Measurements from ENCODE around the gene CHN1. TPM values are rescaled to one million over a fixed set of nuclear protein-coding genes. Genes with fewer than 3 reads are reported as not detected.

Gene CHN1
- total RNA-seq, 4 donors from 2014 or later = 7.8 to 9.7 (median 9.4) TPM

GRCh38 chr2:174753038-174753633 lies 252.0 kb downstream of the CHN1 start:
- H3K4me3 ChIP-seq (replicated peaks in 1 of 3) = no peak overlapping the region
- H3K27me3 ChIP-seq = no peaks in the 10 kb centered on the region
- no peak for DNase-seq
- no peaks in the 10 kb centered on the region for H3K4me1 ChIP-seq
- WGBS, 2 donors = 93% methylated on average over 13 of the region's 13 CpGs
- no peaks in the 10 kb centered on the region for H3K9me3 ChIP-seq
- intact Hi-C loops (cut with DNase I) = no loop called here
- TF ChIP-seq, protein P1, sequence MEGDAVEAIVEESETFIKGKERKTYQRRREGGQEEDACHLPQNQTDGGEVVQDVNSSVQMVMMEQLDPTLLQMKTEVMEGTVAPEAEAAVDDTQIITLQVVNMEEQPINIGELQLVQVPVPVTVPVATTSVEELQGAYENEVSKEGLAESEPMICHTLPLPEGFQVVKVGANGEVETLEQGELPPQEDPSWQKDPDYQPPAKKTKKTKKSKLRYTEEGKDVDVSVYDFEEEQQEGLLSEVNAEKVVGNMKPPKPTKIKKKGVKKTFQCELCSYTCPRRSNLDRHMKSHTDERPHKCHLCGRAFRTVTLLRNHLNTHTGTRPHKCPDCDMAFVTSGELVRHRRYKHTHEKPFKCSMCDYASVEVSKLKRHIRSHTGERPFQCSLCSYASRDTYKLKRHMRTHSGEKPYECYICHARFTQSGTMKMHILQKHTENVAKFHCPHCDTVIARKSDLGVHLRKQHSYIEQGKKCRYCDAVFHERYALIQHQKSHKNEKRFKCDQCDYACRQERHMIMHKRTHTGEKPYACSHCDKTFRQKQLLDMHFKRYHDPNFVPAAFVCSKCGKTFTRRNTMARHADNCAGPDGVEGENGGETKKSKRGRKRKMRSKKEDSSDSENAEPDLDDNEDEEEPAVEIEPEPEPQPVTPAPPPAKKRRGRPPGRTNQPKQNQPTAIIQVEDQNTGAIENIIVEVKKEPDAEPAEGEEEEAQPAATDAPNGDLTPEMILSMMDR (IDR thresholded peaks at IDR 0.05) = no peak
- no peak for TF ChIP-seq POLR2A (IDR thresholded peaks at IDR 0.05)
- H3K27ac ChIP-seq = no peak overlapping the region
- H3K36me3 ChIP-seq = no peaks in the 10 kb centered on the region

GRCh38 chr2:174752403-174753037 lies 252.7 kb downstream of the CHN1 start:
- Histone ChIP-seq H3K9me3 (no peaks in the 10 kb centered on the region), H3K36me3 (no peaks in the 10 kb centered on the region), H3K4me3 (replicated peaks in 1 of 3) (no peak overlapping the region), H3K27ac (no peak overlapping the region), H3K27me3 (no peaks in the 10 kb centered on the region), H3K4me1 (no peaks in the 10 kb centered on the region)
- intact Hi-C loops (cut with DNase I) = no loop called here
- DNase-seq = no peak
- TF ChIP-seq POLR2A (IDR thresholded peaks at IDR 0.05) = no peak
- TF ChIP-seq, protein P1 (IDR thresholded peaks at IDR 0.05) = no peak
- WGBS, 2 donors = 83 to 89% methylated on average over 4 of the region's 4 CpGs

GRCh38 chr2:174750923-174751441 lies 254.2 kb downstream of the CHN1 start:
- Histone ChIP-seq H3K9me3 (no peaks in the 10 kb centered on the region), H3K27ac (no peak overlapping the region), H3K4me1 (no peaks in the 10 kb centered on the region), H3K36me3 (no peaks in the 10 kb centered on the region), H3K27me3 (no peaks in the 10 kb centered on the region), H3K4me3 (replicated peaks in 1 of 3) (no peak overlapping the region)
- WGBS, 2 donors = 69 to 74% methylated on average over 5 of the region's 5 CpGs
- TF ChIP-seq POLR2A (IDR thresholded peaks at IDR 0.05) = no peak
- TF ChIP-seq, protein P1 (IDR thresholded peaks at IDR 0.05) = no peak
- DNase-seq = no peak
- intact Hi-C loops (cut with DNase I) = no loop called here

- DNase-seq = no peak
- Histone ChIP-seq H3K4me1 (no peaks in the 10 kb centered on the region), H3K27me3 (no peaks in the 10 kb centered on the region), H3K27ac (no peak overlapping the region), H3K9me3 (no peaks in the 10 kb centered on the region), H3K36me3 (no peaks in the 10 kb centered on the region), H3K4me3 (replicated peaks in 1 of 3) (no peak overlapping the region)
- intact Hi-C loops (cut with DNase I) = no loop called here
- TF ChIP-seq POLR2A (IDR thresholded peaks at IDR 0.05) = no peak
- TF ChIP-seq, protein P1 (IDR thresholded peaks at IDR 0.05) = no peak
- 82 to 89% methylated on average over 8 of the region's 8 CpGs for WGBS, 2 donors
Observed at GRCh38 chr2:174749793-174750192, 255.4 kb downstream of the CHN1 start.

- H3K4me3 ChIP-seq (replicated peaks in 1 of 3) = no peak overlapping the region
- WGBS, 2 donors = 0 to 1% methylated on average over 4 of the region's 4 CpGs
- H3K9me3 ChIP-seq = no peaks in the 10 kb centered on the region
- intact Hi-C loops (cut with DNase I) = no loop called here
- peak; percentile 51 to 67 for DNase-seq
- no peaks in the 10 kb centered on the region for H3K27me3 ChIP-seq
- H3K4me1 ChIP-seq = no peaks in the 10 kb centered on the region
- H3K36me3 ChIP-seq = no peaks in the 10 kb centered on the region
- TF ChIP-seq POLR2A (IDR thresholded peaks at IDR 0.05) = no peak
- TF ChIP-seq, protein P1 (IDR thresholded peaks at IDR 0.05) = peak; percentile 20 to 75 (median 56)
- H3K27ac ChIP-seq = no peak overlapping the region
Observed at GRCh38 chr2:174748948-174749347, 256.2 kb downstream of the CHN1 start.

Measured in thyroid gland (tissue), 4 donors.